NOMO-1 treated with dmso at 0.1 percent for 144 hours (cell line): ENCODE results near the gene KLF7.
"Not testable (repeated sequence)": the region's sequence is repeated elsewhere in the genome, so short reads cannot be mapped to it uniquely, and the experiment has no call there.

Source experiments
- DNase-seq: peaks from one replicate; lab custom pipeline; 2025; ENCODE audit not compliant: unreplicated experiment; lab: John Stamatoyannopoulos, UW

The KLF7 gene

DNA sequence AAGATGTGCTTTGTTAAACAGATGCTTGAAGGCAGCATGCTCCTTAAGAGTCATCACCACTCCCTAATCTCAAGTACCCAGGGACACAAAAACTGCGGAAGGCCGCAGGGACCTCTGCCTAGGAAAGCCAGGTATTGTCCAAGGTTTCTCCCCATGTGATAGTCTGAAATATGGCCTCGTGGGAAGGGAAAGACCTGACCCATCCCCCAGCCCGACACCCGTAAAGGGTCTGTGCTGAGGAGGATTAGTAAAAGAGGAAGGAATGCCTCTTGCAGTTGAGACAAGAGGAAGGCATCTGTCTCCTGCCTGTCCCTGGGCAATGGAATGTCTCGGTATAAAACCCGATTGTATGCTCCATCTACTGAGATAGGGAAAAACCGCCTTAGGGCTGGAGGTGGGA is 128.7 kb downstream of the KLF7 start:
- DNase-seq = not testable (repeated sequence)

DNA sequence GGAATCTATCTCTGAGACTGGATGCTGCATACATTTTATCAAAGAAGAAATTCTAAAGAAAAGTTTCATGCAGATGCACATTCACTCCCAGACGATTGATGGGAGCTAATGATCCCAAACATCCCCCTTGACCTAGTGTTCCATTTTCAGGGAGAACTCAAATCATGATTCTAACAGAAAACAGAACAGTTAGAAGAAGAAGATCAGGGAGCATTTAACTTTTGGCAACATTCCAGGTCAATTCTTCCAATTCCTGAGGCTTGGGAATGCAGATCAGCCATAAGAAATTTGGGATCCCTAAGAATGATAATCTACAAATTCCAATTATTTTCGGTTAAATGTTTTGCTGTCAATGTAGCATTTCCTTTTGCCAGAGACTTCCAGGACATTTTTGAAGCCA is 129.9 kb downstream of the KLF7 start:
- DNase-seq = no peak

DNA sequence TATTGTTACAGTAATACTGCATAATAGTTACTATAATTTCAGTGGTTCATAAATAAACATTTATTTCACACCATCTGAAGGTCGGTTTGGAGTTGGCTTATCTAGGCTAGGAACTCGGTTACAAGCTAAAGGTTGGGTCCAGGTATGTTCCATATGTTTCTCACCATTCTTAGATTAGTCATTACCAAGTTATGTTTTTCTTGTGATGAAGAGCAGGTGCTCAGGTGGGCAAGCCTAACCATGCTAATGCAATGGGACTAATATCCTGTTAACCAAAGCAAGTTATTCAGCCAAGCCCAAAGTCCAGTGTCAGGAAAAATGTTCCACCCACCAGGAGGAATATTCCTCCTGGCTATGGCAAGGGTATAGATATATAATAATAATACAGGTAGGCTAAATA is 133.3 kb downstream of the KLF7 start:
- DNase-seq = no peak
